PC-3 (cell line): ENCODE measurements around the gene FMNL2. TPM values are rescaled to one million over a fixed set of nuclear protein-coding genes. Genes with fewer than 3 reads are reported as not detected.

ENCODE experiments used
- ATAC-seq: fragments of 200-7000 bp; cut with Tn5 transposase; 2 replicates; pipeline ENCODE4 v1.9.1; 2020; ENCODE audit warnings: mild to moderate bottlenecking, moderate library complexity
- BruUV-seq: library from RNA; stranded (reverse); fragments of 400-500 nt; replicated peaks from 2 replicates; lab custom pipeline; 2021; lab: Mats Ljungman, UMichigan
- CTCF ChIA-PET: fragments of 300-600 bp; sonication (Branson Sonifier 250); formaldehyde crosslinking; loops from one replicate; lab custom pipeline; 2022; ENCODE audit warnings: antibody characterized with exemption; lab: Charles Lee
- POLR2A ChIA-PET: fragments of 300-600 bp; sonication (Branson Sonifier 250); formaldehyde crosslinking; loops from one replicate; lab custom pipeline; 2022; ENCODE audit warnings: antibody characterized with exemption; ENCODE audit not compliant: unreplicated experiment; lab: Charles Lee
- DNase-seq: peaks from one replicate; pipeline ENCODE4 v3.0.0-alpha.2; 2015
- H2AFZ ChIP-seq: fragments of 300-600 bp; sonication (generic); 2 replicates; pipeline ENCODE4 v1.6.0; 2016; ENCODE audit warnings: antibody characterized with exemption, low read length
- H3F3A ChIP-seq: fragments of 300-600 bp; sonication (generic); one replicate; pipeline ENCODE4 v1.6.0; 2017; ENCODE audit warnings: antibody characterized with exemption, low read length, control low read depth, mild to moderate bottlenecking; ENCODE audit not compliant: unreplicated experiment
- H3K27ac ChIP-seq: fragments of 300-600 bp; sonication (generic); 2 replicates; pipeline ENCODE4 v1.5.1; 2016; ENCODE audit warnings: mild to moderate bottlenecking, low read length
- H3K27me3 ChIP-seq: fragments of 300-600 bp; sonication (generic); 2 replicates; pipeline ENCODE4 v1.6.1; 2016; ENCODE audit warnings: low read length, mixed read lengths
- H3K36me3 ChIP-seq: fragments of 300-600 bp; sonication (generic); 2 replicates; pipeline ENCODE4 v1.6.1; 2016; ENCODE audit warnings: low read depth, mixed run types, low read length, mixed read lengths
- H3K4me1 ChIP-seq: fragments of 300-600 bp; sonication (generic); 2 replicates; pipeline ENCODE4 v1.5.1; 2016; ENCODE audit warnings: low read length; ENCODE audit not compliant: insufficient read depth
- H3K4me2 ChIP-seq: fragments of 300-600 bp; sonication (generic); 2 replicates; pipeline ENCODE4 v1.6.0; 2016; ENCODE audit warnings: low read length
- H3K4me3 ChIP-seq: fragments of 300-600 bp; sonication (generic); 2 replicates; pipeline ENCODE4 v1.5.1; 2016; ENCODE audit warnings: mild to moderate bottlenecking, low read length, mixed read lengths
- H3K79me2 ChIP-seq: fragments of 300-600 bp; sonication (generic); 2 replicates; pipeline ENCODE4 v1.6.1; 2017; ENCODE audit warnings: low read length, mixed read lengths
- H3K9ac ChIP-seq: fragments of 300-600 bp; sonication (generic); 2 replicates; pipeline ENCODE4 v1.6.0; 2016; ENCODE audit warnings: mild to moderate bottlenecking, low read length
- H3K9me2 ChIP-seq: fragments of 300-600 bp; sonication (generic); replicated peaks from 2 replicates; pipeline ENCODE4 v1.6.1; 2016; ENCODE audit warnings: mixed run types, low read length, mixed read lengths
- H3K9me3 ChIP-seq: fragments of 300-600 bp; sonication (generic); 2 replicates; pipeline ENCODE4 v1.6.1; 2016; ENCODE audit warnings: low read length, mixed read lengths
- H4K20me1 ChIP-seq: fragments of 300-600 bp; sonication (generic); 2 replicates; pipeline ENCODE4 v1.6.1; 2016; ENCODE audit warnings: low read length, mixed read lengths
- EZH2 ChIP-seq: fragments of 300-600 bp; sonication (generic); IDR thresholded peaks from one replicate; pipeline ENCODE4 v1.6.1; 2017; ENCODE audit warnings: antibody characterized with exemption, mild to moderate bottlenecking, low read length; ENCODE audit not compliant: unreplicated experiment
- EZH2phosphoT487 ChIP-seq: fragments of 300-600 bp; sonication (generic); IDR thresholded peaks from 2 replicates; pipeline ENCODE4 v1.6.1; 2018; ENCODE audit warnings: mild to moderate bottlenecking, antibody characterized with exemption, low read length, borderline replicate concordance
- intact Hi-C: fragments of 100-400 bp; cut with micrococcal nuclease; formaldehyde crosslinking; loops from 2 replicates; pipeline ENCODE4 v1.9.0; 2023
- total RNA-seq: library from RNA; depleted of rRNA; stranded (reverse); fragments of >200 nt; gene quantifications from 2 replicates; pipeline ENCODE4 v1.2.3, GENCODE V29; 2014
- TF ChIP-seq, protein P1 (sequence below): fragments of 300-600 bp; sonication (generic); conservative IDR thresholded peaks from 2 replicates; pipeline ENCODE4 v1.5.1; 2017; ENCODE audit warnings: antibody characterized with exemption, low read depth, mild to moderate bottlenecking, low read length

Gene FMNL2
- total RNA-seq, 1 experiment from 2014 or later = 15.8 TPM

DNA sequence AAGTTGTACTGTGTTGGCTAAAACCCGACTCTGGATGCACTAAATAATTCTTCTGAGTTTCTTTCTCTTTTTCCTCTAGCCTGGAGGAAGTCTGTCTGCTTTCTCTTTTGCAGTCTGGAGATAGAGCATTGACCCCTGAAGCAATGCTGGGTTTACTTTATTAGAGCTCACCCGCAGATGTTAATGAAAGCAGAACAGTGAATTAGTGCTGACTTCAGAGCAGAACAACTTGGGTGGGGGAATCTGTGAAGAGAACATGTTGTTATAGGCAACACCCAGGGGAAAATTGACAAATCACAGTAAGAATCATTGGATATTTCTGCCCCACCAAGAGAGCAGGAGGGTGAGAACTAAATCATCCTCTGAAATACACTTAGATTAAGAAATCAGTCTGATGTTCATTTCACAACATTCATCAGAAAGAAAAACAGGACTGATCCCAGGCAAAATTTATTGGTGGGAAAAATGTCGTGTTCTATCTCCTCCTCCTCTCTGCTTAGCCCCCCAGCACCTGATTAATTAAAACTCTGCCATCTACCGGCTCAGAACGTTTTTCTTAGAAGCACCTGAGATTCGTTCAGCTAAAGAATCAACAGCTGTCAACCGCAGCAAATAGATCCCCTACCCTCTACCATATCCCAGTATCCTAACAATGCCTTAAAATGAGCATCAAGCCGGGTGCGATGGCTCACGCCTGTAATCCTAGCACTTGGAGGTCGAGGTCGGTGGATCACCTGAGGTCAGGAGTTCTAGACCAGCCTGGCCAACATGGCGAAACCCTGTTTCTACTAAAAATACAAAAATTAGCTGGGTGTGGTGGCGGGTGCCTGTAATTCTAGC, 165.1 kb downstream of the FMNL2 start:
- Histone ChIP-seq H3K27ac (no peak overlapping the region), H3K9ac (no peak overlapping the region), H3K4me1 (peaks cover 18% of the 10 kb centered on the region), H3K4me3 (no peak overlapping the region), H3K4me2 (no peak overlapping the region), H3K9me3 (no peaks in the 10 kb centered on the region), H3K27me3 (no peaks in the 10 kb centered on the region), H3F3A (no peaks in the 10 kb centered on the region), H3K79me2 (peaks cover 46% of the 10 kb centered on the region), H4K20me1 (no peaks in the 10 kb centered on the region), H2AFZ (no peak overlapping the region), H3K36me3 (no peaks in the 10 kb centered on the region), H3K9me2 (no peaks in the 10 kb centered on the region)
- ATAC-seq = no peak
- TF ChIP-seq EZH2 = no peak
- ChIA-PET CTCF (no interaction called here), POLR2A (no interaction called here)
- intact Hi-C loops = no loop called here
- DNase-seq = no peak
- BruUV-seq = no TSS peak

DNA sequence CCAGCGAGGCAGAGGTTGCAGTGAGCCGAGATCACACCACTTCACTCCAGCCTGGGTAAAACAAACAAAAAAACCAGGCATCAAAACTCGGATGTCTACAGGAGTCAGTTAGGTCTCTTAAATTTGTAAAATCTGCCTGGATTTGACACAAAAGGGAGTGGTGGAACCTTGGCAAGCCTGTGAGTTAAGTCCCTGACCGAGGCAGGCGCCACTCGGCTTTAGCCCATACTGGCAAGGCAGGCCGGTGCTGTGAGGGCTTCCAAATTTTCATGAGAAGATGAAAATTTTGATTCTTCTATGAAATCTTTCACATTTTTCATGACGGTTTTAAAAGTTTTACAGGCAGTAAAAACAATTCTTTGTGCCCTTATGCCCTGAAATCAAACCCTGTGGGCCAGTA, 165.8 kb downstream of the FMNL2 start:
- no peak overlapping the region for H3K9ac ChIP-seq
- CTCF ChIA-PET = no interaction called here
- H3K4me2 ChIP-seq = no peak overlapping the region
- intact Hi-C loops = no loop called here
- peaks cover 45% of the 10 kb centered on the region for H3K79me2 ChIP-seq
- no peak overlapping the region for H3K4me3 ChIP-seq
- H4K20me1 ChIP-seq = no peaks in the 10 kb centered on the region
- BruUV-seq = no TSS peak
- no peaks in the 10 kb centered on the region for H3K9me2 ChIP-seq
- POLR2A ChIA-PET = no interaction called here
- no peaks in the 10 kb centered on the region for H3K27me3 ChIP-seq
- no peak overlapping the region for H3K27ac ChIP-seq
- peaks cover 18% of the 10 kb centered on the region for H3K4me1 ChIP-seq
- DNase-seq (no peak), ATAC-seq (no peak)
- no peak overlapping the region for H2AFZ ChIP-seq
- H3F3A ChIP-seq = no peaks in the 10 kb centered on the region
- no peak for TF ChIP-seq EZH2phosphoT487
- TF ChIP-seq, protein P1, sequence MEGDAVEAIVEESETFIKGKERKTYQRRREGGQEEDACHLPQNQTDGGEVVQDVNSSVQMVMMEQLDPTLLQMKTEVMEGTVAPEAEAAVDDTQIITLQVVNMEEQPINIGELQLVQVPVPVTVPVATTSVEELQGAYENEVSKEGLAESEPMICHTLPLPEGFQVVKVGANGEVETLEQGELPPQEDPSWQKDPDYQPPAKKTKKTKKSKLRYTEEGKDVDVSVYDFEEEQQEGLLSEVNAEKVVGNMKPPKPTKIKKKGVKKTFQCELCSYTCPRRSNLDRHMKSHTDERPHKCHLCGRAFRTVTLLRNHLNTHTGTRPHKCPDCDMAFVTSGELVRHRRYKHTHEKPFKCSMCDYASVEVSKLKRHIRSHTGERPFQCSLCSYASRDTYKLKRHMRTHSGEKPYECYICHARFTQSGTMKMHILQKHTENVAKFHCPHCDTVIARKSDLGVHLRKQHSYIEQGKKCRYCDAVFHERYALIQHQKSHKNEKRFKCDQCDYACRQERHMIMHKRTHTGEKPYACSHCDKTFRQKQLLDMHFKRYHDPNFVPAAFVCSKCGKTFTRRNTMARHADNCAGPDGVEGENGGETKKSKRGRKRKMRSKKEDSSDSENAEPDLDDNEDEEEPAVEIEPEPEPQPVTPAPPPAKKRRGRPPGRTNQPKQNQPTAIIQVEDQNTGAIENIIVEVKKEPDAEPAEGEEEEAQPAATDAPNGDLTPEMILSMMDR = no peak
- TF ChIP-seq EZH2 = no peak
- no peaks in the 10 kb centered on the region for H3K36me3 ChIP-seq
- no peaks in the 10 kb centered on the region for H3K9me3 ChIP-seq

DNA sequence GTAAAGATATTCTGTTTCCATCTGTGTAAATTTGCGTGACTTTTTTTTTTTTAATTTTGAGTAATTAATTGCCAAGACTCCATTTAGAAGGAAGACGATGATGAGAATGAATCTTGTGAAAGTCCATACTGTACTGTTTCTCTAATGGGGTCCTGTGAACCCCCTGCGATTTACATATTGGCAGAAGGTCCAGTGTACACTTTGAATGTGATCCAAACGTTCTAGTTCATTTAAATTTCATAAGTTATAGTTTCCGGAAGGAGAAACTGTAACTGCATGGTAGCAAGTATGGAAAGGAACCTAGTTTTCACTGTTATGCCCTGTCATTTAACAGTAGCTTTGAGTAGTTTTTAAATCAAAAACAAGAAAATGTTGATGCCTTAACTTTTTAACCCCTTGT, 166.7 kb downstream of the FMNL2 start:
- H3K36me3 ChIP-seq = no peaks in the 10 kb centered on the region
- no peak overlapping the region for H3K4me2 ChIP-seq
- BruUV-seq = no TSS peak
- intact Hi-C loops = no loop called here
- no peaks in the 10 kb centered on the region for H3K9me2 ChIP-seq
- peaks cover 37% of the 10 kb centered on the region for H3K79me2 ChIP-seq
- no peak for TF ChIP-seq EZH2phosphoT487
- DNase-seq = no peak
- no peaks in the 10 kb centered on the region for H3K9me3 ChIP-seq
- ChIA-PET POLR2A (no interaction called here), CTCF (no interaction called here)
- no peak overlapping the region for H2AFZ ChIP-seq
- no peaks in the 10 kb centered on the region for H4K20me1 ChIP-seq
- H3K27me3 ChIP-seq = no peaks in the 10 kb centered on the region
- no peaks in the 10 kb centered on the region for H3F3A ChIP-seq
- H3K27ac ChIP-seq = no peak overlapping the region
- no peak for ATAC-seq
- no peak overlapping the region for H3K4me3 ChIP-seq
- H3K4me1 ChIP-seq = peaks cover 23% of the 10 kb centered on the region
- H3K9ac ChIP-seq = no peak overlapping the region
